GM23338 (cell line): ENCODE data around the gene GOLGB1.
"Not testable (repeated sequence)": the region's sequence is repeated elsewhere in the genome, so short reads cannot be mapped to it uniquely, and the experiment has no call there.

Experiments
- CREB1 ChIP-seq: fragments of 250-450 bp; sonication (Bioruptor Pico); IDR thresholded peaks from 2 replicates; pipeline ENCODE4 v1.5.0; 2020; ENCODE audit warnings: low read depth, mild to moderate bottlenecking, moderate library complexity
- EZH2 ChIP-seq: fragments of 200-600 bp; sonication (generic); IDR thresholded peaks from one replicate; pipeline ENCODE4 v1.8.0; 2017; ENCODE audit warnings: antibody characterized with exemption, mild to moderate bottlenecking, low read depth; ENCODE audit not compliant: unreplicated experiment
- EZH2phosphoT487 ChIP-seq: fragments of 200-600 bp; sonication (generic); IDR thresholded peaks from one replicate; pipeline ENCODE4 v1.8.1; 2018; ENCODE audit warnings: antibody characterized with exemption; ENCODE audit not compliant: unreplicated experiment
- NANOG ChIP-seq: IDR thresholded peaks from 2 replicates; pipeline ENCODE4 v1.6.1; 2016; ENCODE audit warnings: antibody characterized with exemption, borderline replicate concordance
- POLR2AphosphoS5 ChIP-seq: IDR thresholded peaks from 2 replicates; pipeline ENCODE4 v1.6.1; 2016; ENCODE audit warnings: antibody characterized with exemption, low read depth
- TF ChIP-seq, protein P1 (sequence below), 2 experiments: fragments of 200-600 bp in 1 of 2; sonication (generic) in 1 of 2; conservative IDR thresholded peaks; 2 replicates each; pipeline versions ENCODE4 v1.5.1 to v1.6.1; 2016 to 2017; ENCODE audit warnings: antibody characterized with exemption in 2 of 2, low read depth in 2 of 2, mild to moderate bottlenecking in 2 of 2, moderate library complexity in 1 of 2
- TF ChIP-seq, protein P2 (sequence below): IDR thresholded peaks from 2 replicates; pipeline ENCODE4 v1.6.1; 2016; ENCODE audit warnings: antibody characterized with exemption
- TF ChIP-seq, protein P3 (sequence below): fragments of 250-450 bp; sonication (Bioruptor Pico); IDR thresholded peaks from 2 replicates; pipeline ENCODE4 v1.5.0; 2020; ENCODE audit warnings: mild to moderate bottlenecking, moderate library complexity

DNA sequence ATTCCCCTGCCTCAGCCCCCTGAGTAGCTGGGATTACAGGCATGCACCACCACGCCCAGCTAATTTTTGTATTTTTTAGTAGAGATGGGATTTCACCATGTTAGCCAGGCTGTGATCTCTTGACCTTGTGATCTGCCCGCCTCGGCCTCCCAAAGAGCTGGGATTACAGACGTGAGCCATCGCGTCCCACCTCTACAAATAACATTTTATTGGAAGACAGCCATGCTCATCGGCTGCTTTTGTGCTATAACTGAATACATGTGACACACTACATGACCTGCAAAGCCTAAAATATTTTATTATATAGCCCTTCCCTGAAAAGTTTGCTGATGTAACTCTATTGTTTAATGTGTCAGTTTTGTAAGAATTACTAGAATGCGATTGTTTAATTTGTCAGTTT lies 33.2 kb upstream of the GOLGB1 start:
- TF ChIP-seq, protein P1, sequence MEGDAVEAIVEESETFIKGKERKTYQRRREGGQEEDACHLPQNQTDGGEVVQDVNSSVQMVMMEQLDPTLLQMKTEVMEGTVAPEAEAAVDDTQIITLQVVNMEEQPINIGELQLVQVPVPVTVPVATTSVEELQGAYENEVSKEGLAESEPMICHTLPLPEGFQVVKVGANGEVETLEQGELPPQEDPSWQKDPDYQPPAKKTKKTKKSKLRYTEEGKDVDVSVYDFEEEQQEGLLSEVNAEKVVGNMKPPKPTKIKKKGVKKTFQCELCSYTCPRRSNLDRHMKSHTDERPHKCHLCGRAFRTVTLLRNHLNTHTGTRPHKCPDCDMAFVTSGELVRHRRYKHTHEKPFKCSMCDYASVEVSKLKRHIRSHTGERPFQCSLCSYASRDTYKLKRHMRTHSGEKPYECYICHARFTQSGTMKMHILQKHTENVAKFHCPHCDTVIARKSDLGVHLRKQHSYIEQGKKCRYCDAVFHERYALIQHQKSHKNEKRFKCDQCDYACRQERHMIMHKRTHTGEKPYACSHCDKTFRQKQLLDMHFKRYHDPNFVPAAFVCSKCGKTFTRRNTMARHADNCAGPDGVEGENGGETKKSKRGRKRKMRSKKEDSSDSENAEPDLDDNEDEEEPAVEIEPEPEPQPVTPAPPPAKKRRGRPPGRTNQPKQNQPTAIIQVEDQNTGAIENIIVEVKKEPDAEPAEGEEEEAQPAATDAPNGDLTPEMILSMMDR (conservative IDR thresholded peaks at IDR 0.05; ENCODE audit: low read depth in 2 of 2) = not testable (repeated sequence)
- TF ChIP-seq EZH2; NANOG; EZH2phosphoT487; POLR2AphosphoS5; CREB1 (CRISPR knock-in tag): not testable (repeated sequence)
- TF ChIP-seq, protein P2, sequence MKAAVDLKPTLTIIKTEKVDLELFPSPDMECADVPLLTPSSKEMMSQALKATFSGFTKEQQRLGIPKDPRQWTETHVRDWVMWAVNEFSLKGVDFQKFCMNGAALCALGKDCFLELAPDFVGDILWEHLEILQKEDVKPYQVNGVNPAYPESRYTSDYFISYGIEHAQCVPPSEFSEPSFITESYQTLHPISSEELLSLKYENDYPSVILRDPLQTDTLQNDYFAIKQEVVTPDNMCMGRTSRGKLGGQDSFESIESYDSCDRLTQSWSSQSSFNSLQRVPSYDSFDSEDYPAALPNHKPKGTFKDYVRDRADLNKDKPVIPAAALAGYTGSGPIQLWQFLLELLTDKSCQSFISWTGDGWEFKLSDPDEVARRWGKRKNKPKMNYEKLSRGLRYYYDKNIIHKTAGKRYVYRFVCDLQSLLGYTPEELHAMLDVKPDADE = not testable (repeated sequence)
- TF ChIP-seq, protein P3, sequence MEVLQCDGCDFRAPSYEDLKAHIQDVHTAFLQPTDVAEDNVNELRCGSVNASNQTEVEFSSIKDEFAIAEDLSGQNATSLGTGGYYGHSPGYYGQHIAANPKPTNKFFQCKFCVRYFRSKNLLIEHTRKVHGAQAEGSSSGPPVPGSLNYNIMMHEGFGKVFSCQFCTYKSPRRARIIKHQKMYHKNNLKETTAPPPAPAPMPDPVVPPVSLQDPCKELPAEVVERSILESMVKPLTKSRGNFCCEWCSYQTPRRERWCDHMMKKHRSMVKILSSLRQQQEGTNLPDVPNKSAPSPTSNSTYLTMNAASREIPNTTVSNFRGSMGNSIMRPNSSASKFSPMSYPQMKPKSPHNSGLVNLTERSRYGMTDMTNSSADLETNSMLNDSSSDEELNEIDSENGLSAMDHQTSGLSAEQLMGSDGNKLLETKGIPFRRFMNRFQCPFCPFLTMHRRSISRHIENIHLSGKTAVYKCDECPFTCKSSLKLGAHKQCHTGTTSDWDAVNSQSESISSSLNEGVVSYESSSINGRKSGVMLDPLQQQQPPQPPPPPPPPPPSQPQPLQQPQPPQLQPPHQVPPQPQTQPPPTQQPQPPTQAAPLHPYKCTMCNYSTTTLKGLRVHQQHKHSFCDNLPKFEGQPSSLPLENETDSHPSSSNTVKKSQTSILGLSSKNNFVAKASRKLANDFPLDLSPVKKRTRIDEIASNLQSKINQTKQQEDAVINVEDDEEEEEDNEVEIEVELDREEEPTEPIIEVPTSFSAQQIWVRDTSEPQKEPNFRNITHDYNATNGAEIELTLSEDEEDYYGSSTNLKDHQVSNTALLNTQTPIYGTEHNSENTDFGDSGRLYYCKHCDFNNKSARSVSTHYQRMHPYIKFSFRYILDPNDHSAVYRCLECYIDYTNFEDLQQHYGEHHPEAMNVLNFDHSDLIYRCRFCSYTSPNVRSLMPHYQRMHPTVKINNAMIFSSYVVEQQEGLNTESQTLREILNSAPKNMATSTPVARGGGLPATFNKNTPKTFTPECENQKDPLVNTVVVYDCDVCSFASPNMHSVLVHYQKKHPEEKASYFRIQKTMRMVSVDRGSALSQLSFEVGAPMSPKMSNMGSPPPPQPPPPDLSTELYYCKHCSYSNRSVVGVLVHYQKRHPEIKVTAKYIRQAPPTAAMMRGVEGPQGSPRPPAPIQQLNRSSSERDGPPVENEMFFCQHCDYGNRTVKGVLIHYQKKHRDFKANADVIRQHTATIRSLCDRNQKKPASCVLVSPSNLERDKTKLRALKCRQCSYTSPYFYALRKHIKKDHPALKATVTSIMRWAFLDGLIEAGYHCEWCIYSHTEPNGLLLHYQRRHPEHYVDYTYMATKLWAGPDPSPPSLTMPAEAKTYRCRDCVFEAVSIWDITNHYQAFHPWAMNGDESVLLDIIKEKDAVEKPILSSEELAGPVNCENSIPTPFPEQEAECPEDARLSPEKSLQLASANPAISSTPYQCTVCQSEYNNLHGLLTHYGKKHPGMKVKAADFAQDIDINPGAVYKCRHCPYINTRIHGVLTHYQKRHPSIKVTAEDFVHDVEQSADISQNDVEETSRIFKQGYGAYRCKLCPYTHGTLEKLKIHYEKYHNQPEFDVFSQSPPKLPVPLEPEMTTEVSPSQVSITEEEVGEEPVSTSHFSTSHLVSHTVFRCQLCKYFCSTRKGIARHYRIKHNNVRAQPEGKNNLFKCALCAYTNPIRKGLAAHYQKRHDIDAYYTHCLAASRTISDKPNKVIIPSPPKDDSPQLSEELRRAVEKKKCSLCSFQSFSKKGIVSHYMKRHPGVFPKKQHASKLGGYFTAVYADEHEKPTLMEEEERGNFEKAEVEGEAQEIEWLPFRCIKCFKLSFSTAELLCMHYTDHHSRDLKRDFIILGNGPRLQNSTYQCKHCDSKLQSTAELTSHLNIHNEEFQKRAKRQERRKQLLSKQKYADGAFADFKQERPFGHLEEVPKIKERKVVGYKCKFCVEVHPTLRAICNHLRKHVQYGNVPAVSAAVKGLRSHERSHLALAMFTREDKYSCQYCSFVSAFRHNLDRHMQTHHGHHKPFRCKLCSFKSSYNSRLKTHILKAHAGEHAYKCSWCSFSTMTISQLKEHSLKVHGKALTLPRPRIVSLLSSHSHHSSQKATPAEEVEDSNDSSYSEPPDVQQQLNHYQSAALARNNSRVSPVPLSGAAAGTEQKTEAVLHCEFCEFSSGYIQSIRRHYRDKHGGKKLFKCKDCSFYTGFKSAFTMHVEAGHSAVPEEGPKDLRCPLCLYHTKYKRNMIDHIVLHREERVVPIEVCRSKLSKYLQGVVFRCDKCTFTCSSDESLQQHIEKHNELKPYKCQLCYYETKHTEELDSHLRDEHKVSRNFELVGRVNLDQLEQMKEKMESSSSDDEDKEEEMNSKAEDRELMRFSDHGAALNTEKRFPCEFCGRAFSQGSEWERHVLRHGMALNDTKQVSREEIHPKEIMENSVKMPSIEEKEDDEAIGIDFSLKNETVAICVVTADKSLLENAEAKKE = not testable (repeated sequence)
